ENCODE data around the gene TPX2. TPM values are rescaled to one million over a fixed set of nuclear protein-coding genes. Genes with fewer than 3 reads are reported as not detected.

Gene TPX2
- polyA plus RNA-seq, 1 donor from 2014 or later: 2.1 TPM

- Histone ChIP-seq H2AFZ (ENCODE audit: low read depth, low read length) (no peak overlapping the region), H3F3A (ENCODE audit: insufficient read depth, low read length, poor library complexity, severe bottlenecking) (no peaks in the 10 kb centered on the region), H3K9me2 (ENCODE audit: insufficient read depth, low read length) (no peaks in the 10 kb centered on the region), H3K27me3 (ENCODE audit: insufficient read depth, low read depth, low read length) (no peaks in the 10 kb centered on the region), H4K20me1 (ENCODE audit: insufficient read depth) (no peaks in the 10 kb centered on the region), H3K4me2 (ENCODE audit: low read length) (no peak overlapping the region), H3K79me2 (replicated peaks; ENCODE audit: insufficient read depth, low read length) (peaks cover 1% of the 10 kb centered on the region), H3K9me3 (ENCODE audit: low read length) (no peaks in the 10 kb centered on the region), H3K27ac (ENCODE audit: low read length) (no peak overlapping the region), H3K9ac (ENCODE audit: low read length) (no peak overlapping the region), H3K36me3 (ENCODE audit: insufficient read depth, low read length) (no peaks in the 10 kb centered on the region), H3K4me3 (ENCODE audit: low read length) (no peak overlapping the region)
- no peak for TF ChIP-seq POLR2AphosphoS5 (IDR thresholded peaks at IDR 0.05)
- TF ChIP-seq MXI1 (conservative IDR thresholded peaks at IDR 0.05; ENCODE audit: poor library complexity, severe bottlenecking): no peak
- no peak for TF ChIP-seq REST (IDR thresholded peaks at IDR 0.05; ENCODE audit: borderline replicate concordance)
- TF ChIP-seq RAD21 (conservative IDR thresholded peaks at IDR 0.05): no peak
Observed at GRCh38 chr20:31767805-31768204, 28.7 kb downstream of the TPX2 start.

GRCh38 chr20:31769681-31770080, 30.6 kb downstream of the TPX2 start:
- Histone ChIP-seq H3K4me2 (ENCODE audit: low read length) (no peak overlapping the region), H3K27ac (ENCODE audit: low read length) (no peak overlapping the region), H2AFZ (ENCODE audit: low read depth, low read length) (no peak overlapping the region), H3K36me3 (ENCODE audit: insufficient read depth, low read length) (no peaks in the 10 kb centered on the region), H3K9me2 (ENCODE audit: insufficient read depth, low read length) (no peaks in the 10 kb centered on the region), H3K4me3 (ENCODE audit: low read length) (no peak overlapping the region), H3K79me2 (replicated peaks; ENCODE audit: insufficient read depth, low read length) (no peaks in the 10 kb centered on the region), H3F3A (ENCODE audit: insufficient read depth, low read length, poor library complexity, severe bottlenecking) (no peaks in the 10 kb centered on the region), H3K9me3 (ENCODE audit: low read length) (no peaks in the 10 kb centered on the region), H3K9ac (ENCODE audit: low read length) (no peak overlapping the region), H4K20me1 (ENCODE audit: insufficient read depth) (no peaks in the 10 kb centered on the region), H3K27me3 (ENCODE audit: insufficient read depth, low read depth, low read length) (no peaks in the 10 kb centered on the region)
- TF ChIP-seq SMC3 (conservative IDR thresholded peaks at IDR 0.05; ENCODE audit: poor library complexity) (no peak), RAD21 (conservative IDR thresholded peaks at IDR 0.05) (no peak), CTCF (IDR thresholded peaks at IDR 0.05; ENCODE audit: poor library complexity, severe bottlenecking) (no peak), MXI1 (conservative IDR thresholded peaks at IDR 0.05; ENCODE audit: poor library complexity, severe bottlenecking) (no peak), EP300 (conservative IDR thresholded peaks at IDR 0.05; ENCODE audit: poor library complexity, severe bottlenecking) (no peak), EZH2 (IDR thresholded peaks at IDR 0.05; ENCODE audit: borderline replicate concordance, insufficient read depth, low read length, poor library complexity, severe bottlenecking) (no peak), TAF1 (IDR thresholded peaks at IDR 0.05; ENCODE audit: low read depth) (no peak), POLR2AphosphoS5 (IDR thresholded peaks at IDR 0.05) (no peak), REST (IDR thresholded peaks at IDR 0.05; ENCODE audit: borderline replicate concordance) (no peak)
